ENCODE results near the gene RBM26. TPM values are rescaled to one million over a fixed set of nuclear protein-coding genes. Genes with fewer than 3 reads are reported as not detected.

The RBM26 gene
- total RNA-seq, 1 donor = 48.0 TPM

DNA sequence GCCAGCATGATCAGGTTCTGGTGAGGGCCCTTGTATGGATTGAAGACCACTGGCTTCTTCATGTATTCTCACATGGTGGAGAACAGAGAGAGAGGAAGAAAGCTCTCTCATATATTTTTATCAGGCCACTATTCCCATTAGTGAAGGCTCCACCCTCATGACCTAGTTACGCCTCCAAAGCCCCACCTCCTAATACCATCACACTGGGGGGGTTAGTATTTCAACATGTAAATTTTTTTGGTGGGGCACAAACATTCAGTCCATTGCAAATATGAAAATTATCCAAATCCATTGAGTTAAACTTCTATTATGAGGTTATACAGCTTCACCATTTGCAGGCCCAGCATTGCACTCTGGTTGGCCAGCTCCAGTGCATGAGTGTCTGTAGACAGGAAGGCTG, 33.2 kb upstream of the RBM26 start:
- TF ChIP-seq, protein P1, sequence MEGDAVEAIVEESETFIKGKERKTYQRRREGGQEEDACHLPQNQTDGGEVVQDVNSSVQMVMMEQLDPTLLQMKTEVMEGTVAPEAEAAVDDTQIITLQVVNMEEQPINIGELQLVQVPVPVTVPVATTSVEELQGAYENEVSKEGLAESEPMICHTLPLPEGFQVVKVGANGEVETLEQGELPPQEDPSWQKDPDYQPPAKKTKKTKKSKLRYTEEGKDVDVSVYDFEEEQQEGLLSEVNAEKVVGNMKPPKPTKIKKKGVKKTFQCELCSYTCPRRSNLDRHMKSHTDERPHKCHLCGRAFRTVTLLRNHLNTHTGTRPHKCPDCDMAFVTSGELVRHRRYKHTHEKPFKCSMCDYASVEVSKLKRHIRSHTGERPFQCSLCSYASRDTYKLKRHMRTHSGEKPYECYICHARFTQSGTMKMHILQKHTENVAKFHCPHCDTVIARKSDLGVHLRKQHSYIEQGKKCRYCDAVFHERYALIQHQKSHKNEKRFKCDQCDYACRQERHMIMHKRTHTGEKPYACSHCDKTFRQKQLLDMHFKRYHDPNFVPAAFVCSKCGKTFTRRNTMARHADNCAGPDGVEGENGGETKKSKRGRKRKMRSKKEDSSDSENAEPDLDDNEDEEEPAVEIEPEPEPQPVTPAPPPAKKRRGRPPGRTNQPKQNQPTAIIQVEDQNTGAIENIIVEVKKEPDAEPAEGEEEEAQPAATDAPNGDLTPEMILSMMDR (IDR thresholded peaks at IDR 0.05; ENCODE audit: insufficient read depth, low read length) = no peak

DNA sequence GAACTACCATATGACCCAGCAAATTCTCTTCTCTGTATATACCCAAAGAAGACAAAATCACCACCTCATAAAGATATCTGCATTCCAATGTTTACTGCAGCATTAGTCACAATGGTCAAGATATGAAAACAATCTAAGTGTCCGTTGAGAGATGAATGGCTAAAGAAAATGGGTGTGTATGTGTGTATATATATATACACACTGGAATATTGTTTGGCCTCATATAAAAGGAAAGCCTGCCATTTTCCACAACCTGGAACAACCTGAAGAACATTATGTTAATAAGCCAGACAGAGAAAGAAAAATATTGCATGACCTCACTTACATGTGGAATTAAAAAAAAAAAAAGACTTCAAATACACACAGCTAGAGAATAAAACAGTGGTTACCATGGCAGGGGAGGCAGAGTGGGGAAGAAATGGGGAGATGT, 29.5 kb upstream of the RBM26 start:
- TF ChIP-seq, protein P1 (IDR thresholded peaks at IDR 0.05; ENCODE audit: insufficient read depth, low read length) = no peak
- peak; percentile 85 for DNase-seq (ENCODE audit: low read depth)
- H3K4me3 ChIP-seq (ENCODE audit: low read depth, low read length) = no peak overlapping the region

More for the DNA sequence above, 33.2 kb upstream of the RBM26 start:
- no peak for DNase-seq (ENCODE audit: low read depth)
- no peak overlapping the region for H3K4me3 ChIP-seq (ENCODE audit: low read depth, low read length)

DNA sequence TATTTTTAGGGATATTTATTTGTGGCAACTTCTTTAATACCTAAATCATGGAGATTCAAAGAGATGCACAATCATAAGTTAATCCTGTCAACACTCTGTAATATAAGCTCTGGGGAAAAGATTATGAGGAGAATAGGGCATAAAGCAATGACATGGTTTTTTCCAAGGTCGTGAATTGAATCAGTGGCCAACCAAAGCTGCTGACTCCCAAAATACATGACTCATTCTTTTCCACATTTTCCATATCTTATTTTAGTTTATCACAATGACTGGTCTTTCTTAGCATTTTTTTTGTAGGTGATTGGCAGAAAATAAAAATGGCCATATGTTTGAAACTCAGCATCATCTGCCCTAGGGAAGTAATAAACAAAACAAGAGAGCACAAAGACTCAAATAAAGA, 28.5 kb upstream of the RBM26 start:
- H3K4me3 ChIP-seq (ENCODE audit: low read depth, low read length) = no peak overlapping the region
- peak; percentile 76 for DNase-seq (ENCODE audit: low read depth)
- TF ChIP-seq, protein P1 (IDR thresholded peaks at IDR 0.05; ENCODE audit: insufficient read depth, low read length) = no peak

DNA sequence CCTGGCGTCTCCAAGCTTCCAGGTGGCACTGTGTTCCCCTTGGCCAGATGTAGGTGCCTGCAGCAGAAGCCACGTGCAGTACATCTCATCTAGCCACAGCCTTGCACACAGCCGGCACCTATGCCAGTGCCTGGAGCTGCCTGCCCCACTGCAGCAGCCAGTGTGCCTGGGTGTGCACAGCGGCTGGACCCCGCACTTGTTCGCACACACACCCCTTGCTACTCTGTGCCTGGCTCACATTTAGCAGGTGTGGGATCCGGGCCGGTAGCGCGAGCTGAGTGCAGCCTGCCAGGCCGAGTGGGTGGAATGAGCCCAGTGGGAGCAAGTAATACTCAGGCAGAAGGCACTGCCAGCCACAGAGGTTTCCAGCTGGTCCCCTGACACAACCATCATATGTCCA, 26.9 kb upstream of the RBM26 start:
- DNase-seq (ENCODE audit: low read depth) = no peak
- TF ChIP-seq, protein P1 (IDR thresholded peaks at IDR 0.05; ENCODE audit: insufficient read depth, low read length) = no peak
- no peak overlapping the region for H3K4me3 ChIP-seq (ENCODE audit: low read depth, low read length)

DNA sequence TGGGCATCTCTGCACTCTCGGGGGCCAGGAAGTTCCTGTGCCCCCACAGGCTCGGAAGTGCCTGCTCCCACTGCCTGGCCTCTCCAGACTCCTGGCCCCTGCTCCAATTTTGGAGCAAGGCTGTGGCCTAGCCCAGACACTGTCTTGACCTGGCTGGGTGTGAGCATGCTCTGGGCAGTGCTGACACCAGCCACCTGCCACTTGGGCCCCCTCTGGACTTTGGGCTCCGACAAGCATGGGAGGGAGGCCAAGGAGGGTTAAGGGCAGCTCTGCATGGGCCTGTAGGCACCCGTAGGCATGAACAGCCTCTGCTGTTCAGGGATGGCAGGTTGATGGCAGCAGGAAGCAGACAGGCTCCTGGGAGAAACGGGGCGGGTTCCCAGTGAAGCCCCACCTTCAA, 26.0 kb upstream of the RBM26 start:
- TF ChIP-seq, protein P1 (IDR thresholded peaks at IDR 0.05; ENCODE audit: insufficient read depth, low read length) = no peak
- no peak for DNase-seq (ENCODE audit: low read depth)
- H3K4me3 ChIP-seq (ENCODE audit: low read depth, low read length) = no peak overlapping the region

DNA sequence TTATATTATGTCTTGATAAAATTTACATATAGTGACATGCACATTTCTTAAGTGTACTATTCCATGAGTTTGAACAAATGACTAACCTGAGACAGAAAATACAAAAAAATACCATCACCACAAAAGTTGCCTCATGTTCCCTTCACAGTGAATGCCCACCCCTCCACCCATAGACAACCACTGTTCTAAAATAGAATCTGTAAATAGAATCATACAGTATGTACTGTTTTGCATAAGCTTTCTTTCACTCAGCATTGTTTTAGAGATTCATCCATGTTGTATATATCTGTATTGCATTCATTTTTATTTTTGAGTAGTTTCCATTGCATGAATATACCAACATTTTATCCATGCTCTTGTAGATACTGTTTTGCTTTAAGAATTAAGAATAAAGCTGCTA, 23.3 kb upstream of the RBM26 start:
- DNase-seq (ENCODE audit: low read depth) = no peak
- no peak overlapping the region for H3K4me3 ChIP-seq (ENCODE audit: low read depth, low read length)
- TF ChIP-seq, protein P1 (IDR thresholded peaks at IDR 0.05; ENCODE audit: insufficient read depth, low read length) = no peak

DNA sequence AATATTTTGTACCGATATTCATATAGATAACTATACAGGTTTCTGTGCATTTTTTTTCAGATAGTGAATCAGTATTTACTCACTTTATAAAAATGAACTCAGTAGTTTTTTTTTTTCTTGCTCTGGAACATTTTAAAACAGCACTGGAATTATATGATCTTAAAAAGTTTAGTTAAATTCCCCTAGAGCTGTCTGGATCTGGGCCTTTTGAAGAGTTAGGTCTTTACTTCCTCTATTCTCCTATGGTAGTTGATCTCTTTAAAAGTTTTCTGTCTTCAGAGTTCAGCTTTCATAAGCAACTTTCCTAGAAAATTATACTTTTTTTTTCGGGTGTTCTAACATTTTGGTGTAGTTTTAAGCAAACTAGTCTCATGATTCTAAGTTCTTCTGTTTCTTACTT, 21.8 kb upstream of the RBM26 start:
- no peak overlapping the region for H3K4me3 ChIP-seq (ENCODE audit: low read depth, low read length)
- DNase-seq (ENCODE audit: low read depth) = no peak
- TF ChIP-seq, protein P1 (IDR thresholded peaks at IDR 0.05; ENCODE audit: insufficient read depth, low read length) = no peak
